OCI-LY3 (cell line): ENCODE data around the gene GMPR.

ENCODE experiments used
- H2AFZ ChIP-seq: fragments of 200-600, 300-600 bp; shearing (Covaris generic); 2 replicates; pipeline ENCODE4 v1.6.0; 2014; ENCODE audit warnings: antibody characterized with exemption, low read depth, low read length
- H3K27ac ChIP-seq: fragments of 200-600, 300-600 bp; sonication (generic); 2 replicates; pipeline ENCODE4 v1.5.1; 2014; ENCODE audit warnings: mild to moderate bottlenecking, low read length, moderate library complexity, mixed read lengths
- H3K27me3 ChIP-seq: fragments of 200-600, 300-600 bp; sonication (generic); 2 replicates; pipeline ENCODE4 v1.6.1; 2014; ENCODE audit warnings: low read depth, low read length, mixed read lengths
- H3K36me3 ChIP-seq: fragments of 200-600, 300-600 bp; sonication (generic); replicated peaks from 2 replicates; pipeline ENCODE3; 2014; ENCODE audit warnings: low read depth, low read length, mixed read lengths
- H3K4me1 ChIP-seq: fragments of 300-600, 200-600 bp; sonication (generic); 2 replicates; pipeline ENCODE4 v1.6.1; 2014; ENCODE audit warnings: low read length, mixed read lengths
- H3K4me2 ChIP-seq: fragments of 200-600, 300-600 bp; sonication (generic); 2 replicates; pipeline ENCODE4 v1.6.1; 2014; ENCODE audit warnings: low read length, mixed read lengths
- H3K4me3 ChIP-seq: fragments of 300-600, 200-600 bp; sonication (generic); 2 replicates; pipeline ENCODE4 v1.5.1; 2014; ENCODE audit warnings: antibody characterized with exemption, mild to moderate bottlenecking, low read length, moderate library complexity
- H3K79me2 ChIP-seq: fragments of 300-600, 200-600 bp; shearing (Covaris generic); 2 replicates; pipeline ENCODE4 v1.6.1; 2014; ENCODE audit warnings: mild to moderate bottlenecking, low read length, mixed read lengths
- H3K9ac ChIP-seq: fragments of 300-600, 200-600 bp; shearing (Covaris generic); 2 replicates; pipeline ENCODE4 v1.6.0; 2014; ENCODE audit warnings: mild to moderate bottlenecking, low read length, moderate library complexity
- H3K9me3 ChIP-seq: fragments of 200-600, 300-600 bp; shearing (Covaris generic); 2 replicates; pipeline ENCODE4 v1.6.1; 2014; ENCODE audit warnings: low read length, mixed read lengths; ENCODE audit not compliant: insufficient read depth
- H4K20me1 ChIP-seq: fragments of 200-600, 300-600 bp; sonication (generic); 2 replicates; pipeline ENCODE4 v1.6.1; 2016; ENCODE audit warnings: low read length, mixed read lengths; ENCODE audit not compliant: insufficient read depth
- EZH2phosphoT487 ChIP-seq: fragments of 200-600 bp; shearing (Covaris generic); IDR thresholded peaks from 2 replicates; pipeline ENCODE4 v1.6.1; 2018; ENCODE audit warnings: antibody characterized with exemption, mixed run types, low read depth
- TF ChIP-seq, protein P1 (sequence below): fragments of 200-600, 300-600 bp; sonication (generic); IDR thresholded peaks from 2 replicates; pipeline ENCODE4 v1.5.1; 2014; ENCODE audit warnings: antibody characterized with exemption, low read length, low read depth

The GMPR gene

DNA sequence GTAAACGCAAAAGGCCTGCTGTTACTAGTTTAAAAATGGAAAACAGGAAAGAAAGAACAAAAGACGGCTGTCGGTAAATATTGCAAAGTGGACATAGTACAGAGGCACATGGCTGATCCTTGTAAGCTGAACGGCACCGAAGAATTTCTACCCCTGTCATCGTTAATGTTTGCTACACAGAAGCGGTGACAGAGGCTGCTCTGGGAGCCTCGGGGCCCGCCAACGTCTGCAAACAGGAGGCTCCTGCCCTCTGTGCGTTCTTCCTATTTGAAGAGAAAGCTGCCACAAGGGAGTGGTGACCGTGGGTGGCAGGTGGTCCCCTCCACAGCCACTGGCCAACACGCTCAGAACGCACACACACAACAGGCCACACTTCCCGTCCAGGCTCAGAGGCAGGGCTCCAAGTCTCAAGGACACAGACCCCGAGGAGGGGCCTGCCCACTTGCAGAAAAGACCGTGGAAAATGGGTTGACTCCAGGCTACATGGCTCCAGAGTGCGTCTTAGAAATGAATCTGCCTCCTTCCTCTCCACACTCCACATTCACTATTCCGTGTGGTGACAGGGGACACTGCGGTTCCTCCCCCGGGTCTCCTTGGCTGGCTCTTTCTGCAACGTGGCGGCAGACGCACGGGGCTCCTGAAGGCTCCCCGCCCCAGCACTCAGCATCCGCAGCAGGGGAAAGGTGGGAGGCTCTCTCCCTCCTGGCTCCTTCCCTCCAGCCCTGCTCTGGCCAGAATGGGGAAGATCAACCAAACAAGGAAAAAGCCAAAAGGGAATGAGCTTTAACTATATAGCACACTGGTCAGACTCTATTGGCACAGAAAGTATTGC is 64.5 kb downstream of the GMPR start:
- no peak overlapping the region for H3K9ac ChIP-seq
- H3K36me3 ChIP-seq: no peaks in the 10 kb centered on the region
- TF ChIP-seq EZH2phosphoT487: no peak
- TF ChIP-seq, protein P1, sequence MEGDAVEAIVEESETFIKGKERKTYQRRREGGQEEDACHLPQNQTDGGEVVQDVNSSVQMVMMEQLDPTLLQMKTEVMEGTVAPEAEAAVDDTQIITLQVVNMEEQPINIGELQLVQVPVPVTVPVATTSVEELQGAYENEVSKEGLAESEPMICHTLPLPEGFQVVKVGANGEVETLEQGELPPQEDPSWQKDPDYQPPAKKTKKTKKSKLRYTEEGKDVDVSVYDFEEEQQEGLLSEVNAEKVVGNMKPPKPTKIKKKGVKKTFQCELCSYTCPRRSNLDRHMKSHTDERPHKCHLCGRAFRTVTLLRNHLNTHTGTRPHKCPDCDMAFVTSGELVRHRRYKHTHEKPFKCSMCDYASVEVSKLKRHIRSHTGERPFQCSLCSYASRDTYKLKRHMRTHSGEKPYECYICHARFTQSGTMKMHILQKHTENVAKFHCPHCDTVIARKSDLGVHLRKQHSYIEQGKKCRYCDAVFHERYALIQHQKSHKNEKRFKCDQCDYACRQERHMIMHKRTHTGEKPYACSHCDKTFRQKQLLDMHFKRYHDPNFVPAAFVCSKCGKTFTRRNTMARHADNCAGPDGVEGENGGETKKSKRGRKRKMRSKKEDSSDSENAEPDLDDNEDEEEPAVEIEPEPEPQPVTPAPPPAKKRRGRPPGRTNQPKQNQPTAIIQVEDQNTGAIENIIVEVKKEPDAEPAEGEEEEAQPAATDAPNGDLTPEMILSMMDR: no peak
- no peaks in the 10 kb centered on the region for H3K79me2 ChIP-seq
- H4K20me1 ChIP-seq: no peaks in the 10 kb centered on the region
- H3K4me3 ChIP-seq: no peak overlapping the region
- no peak overlapping the region for H2AFZ ChIP-seq
- H3K27ac ChIP-seq: no peak overlapping the region
- no peak overlapping the region for H3K4me2 ChIP-seq
- H3K27me3 ChIP-seq: peaks cover 59% of the 10 kb centered on the region
- peaks cover 19% of the 10 kb centered on the region for H3K4me1 ChIP-seq
- no peaks in the 10 kb centered on the region for H3K9me3 ChIP-seq

DNA sequence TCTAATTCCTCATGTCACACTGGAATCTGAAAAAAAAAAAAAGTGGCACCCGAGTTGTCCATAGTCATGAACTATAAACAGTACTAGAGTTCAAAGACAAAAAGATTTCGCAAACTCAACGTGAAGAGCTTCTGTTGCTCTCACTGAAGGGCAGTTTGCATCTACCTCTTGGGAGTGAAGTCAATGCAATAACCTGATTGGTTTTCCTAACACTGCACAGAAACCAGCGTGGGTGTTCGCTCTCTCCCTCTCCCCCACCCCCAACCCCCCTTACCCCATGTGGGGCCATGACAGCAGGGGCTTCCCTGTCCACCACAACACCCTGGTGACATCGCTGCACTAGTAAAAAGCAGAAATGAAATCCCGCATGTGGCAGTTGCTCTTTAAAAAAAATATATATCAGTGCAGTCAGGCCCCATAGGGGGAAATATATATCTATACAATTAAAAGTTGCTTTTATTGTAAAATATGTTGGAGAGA is 66.9 kb downstream of the GMPR start:
- Histone ChIP-seq H3K4me3 (peak overlapping the region; percentile 71), H3K27ac (no peak overlapping the region), H3K4me1 (peaks cover 19% of the 10 kb centered on the region), H3K79me2 (no peaks in the 10 kb centered on the region), H3K4me2 (peak overlapping the region; percentile 88), H3K9ac (no peak overlapping the region), H4K20me1 (no peaks in the 10 kb centered on the region), H3K27me3 (peaks cover 53% of the 10 kb centered on the region), H2AFZ (no peak overlapping the region), H3K36me3 (no peaks in the 10 kb centered on the region), H3K9me3 (no peaks in the 10 kb centered on the region)
- TF ChIP-seq, protein P1: no peak
- TF ChIP-seq EZH2phosphoT487: no peak

DNA sequence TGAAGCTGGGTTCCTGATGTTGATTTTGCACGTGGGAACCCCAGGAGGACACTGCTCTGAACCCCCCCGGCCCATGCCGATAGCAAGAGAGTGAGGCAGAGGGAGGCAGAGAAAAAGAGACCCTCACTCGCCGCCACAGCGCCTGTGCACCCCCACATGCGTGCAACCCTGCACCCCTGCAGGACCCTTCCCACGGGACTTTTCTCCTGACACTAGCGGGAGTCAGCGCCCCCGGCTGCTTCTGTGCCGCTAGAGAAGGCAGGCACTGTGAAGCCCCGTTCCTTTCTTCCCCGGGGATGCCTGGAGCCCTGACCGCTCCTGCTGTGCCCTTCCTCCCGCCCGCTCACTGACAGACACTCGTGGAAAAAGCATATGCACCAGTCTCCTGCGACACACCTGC is 67.4 kb downstream of the GMPR start:
- H3K4me1 ChIP-seq: peaks cover 19% of the 10 kb centered on the region
- peak overlapping the region; percentile 88 for H3K4me2 ChIP-seq
- no peak overlapping the region for H3K9ac ChIP-seq
- H4K20me1 ChIP-seq: no peaks in the 10 kb centered on the region
- H3K4me3 ChIP-seq: peak overlapping the region; percentile 71
- H3K79me2 ChIP-seq: no peaks in the 10 kb centered on the region
- no peaks in the 10 kb centered on the region for H3K9me3 ChIP-seq
- TF ChIP-seq, protein P1: no peak
- TF ChIP-seq EZH2phosphoT487: no peak
- H3K27ac ChIP-seq: no peak overlapping the region
- no peaks in the 10 kb centered on the region for H3K36me3 ChIP-seq
- peaks cover 51% of the 10 kb centered on the region for H3K27me3 ChIP-seq
- H2AFZ ChIP-seq: no peak overlapping the region

DNA sequence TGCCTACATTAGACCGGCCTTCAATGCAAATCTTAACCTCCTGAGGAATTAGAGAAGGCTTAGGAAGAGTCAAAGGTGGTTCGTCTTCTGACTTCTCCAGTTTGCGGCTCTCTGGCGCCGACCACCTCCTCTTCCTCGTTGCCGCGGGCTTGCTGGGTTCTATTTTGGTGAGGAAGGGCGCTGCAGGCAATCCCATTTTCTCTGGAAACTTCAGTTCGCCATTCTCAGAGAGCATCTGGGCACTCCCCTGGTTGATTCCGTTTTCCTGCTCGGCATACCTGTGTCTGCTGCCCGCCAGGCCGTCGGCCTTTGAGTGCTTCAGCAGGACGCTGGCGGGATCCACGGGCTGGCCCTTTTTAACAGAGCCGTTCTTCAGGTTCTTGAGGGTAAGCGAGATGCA is 67.9 kb downstream of the GMPR start:
- Histone ChIP-seq H3K4me3 (peak overlapping the region; percentile 71), H3K4me1 (peaks cover 19% of the 10 kb centered on the region), H3K27me3 (peaks cover 46% of the 10 kb centered on the region), H3K9ac (no peak overlapping the region), H3K9me3 (no peaks in the 10 kb centered on the region), H3K36me3 (no peaks in the 10 kb centered on the region), H2AFZ (0 out of 2 replicates have a peak overlapping the region, but pooled peaks have one; percentile 5), H3K79me2 (no peaks in the 10 kb centered on the region), H3K4me2 (peak overlapping the region; percentile 88), H4K20me1 (no peaks in the 10 kb centered on the region), H3K27ac (no peak overlapping the region)
- TF ChIP-seq, protein P1: no peak
- TF ChIP-seq EZH2phosphoT487: no peak
